Activated CD8-positive, alpha-beta T cell treated with anti-CD3 and anti-CD28 coated beads for 36 hours (primary cell): ENCODE results near the gene ASB18. TPM values are rescaled to one million over a fixed set of nuclear protein-coding genes. Genes with fewer than 3 reads are reported as not detected.

Experiments used
- ATAC-seq: fragments of 200-7000 bp; cut with Tn5 transposase; one replicate; pipeline ENCODE4 v1.10.0; 2021; ENCODE audit warnings: mild to moderate bottlenecking, moderate library complexity
- CTCF ChIA-PET: fragments of 350-600 bp; sonication (Branson Sonifier 250); formaldehyde crosslinking; loops from one replicate; lab custom pipeline; 2021; ENCODE audit warnings: antibody characterized with exemption; lab: Charles Lee
- POLR2A ChIA-PET: fragments of 350-600 bp; sonication (Branson Sonifier 250); formaldehyde crosslinking; loops from one replicate; lab custom pipeline; 2021; ENCODE audit warnings: antibody characterized with exemption; lab: Charles Lee
- DNase-seq: peaks from one replicate; pipeline ENCODE4 v3.0.0-alpha.2; 2020
- H3K27ac Mint-ChIP-seq: one replicate; pipeline ENCODE4 v1.8.0; 2021; ENCODE audit warnings: mild to moderate bottlenecking, mixed read lengths
- H3K27me3 Mint-ChIP-seq: one replicate; pipeline ENCODE4 v1.8.0; 2021; ENCODE audit warnings: mixed read lengths
- H3K36me3 Mint-ChIP-seq: one replicate; pipeline ENCODE4 v1.8.0; 2021; ENCODE audit warnings: low read depth, mixed read lengths
- H3K4me1 Mint-ChIP-seq: one replicate; pipeline ENCODE4 v1.8.0; 2021; ENCODE audit warnings: low read depth, mixed read lengths
- H3K4me3 Mint-ChIP-seq: one replicate; pipeline ENCODE4 v1.8.0; 2021; ENCODE audit warnings: mild to moderate bottlenecking, moderate library complexity, mixed read lengths
- H3K9me3 Mint-ChIP-seq: one replicate; pipeline ENCODE4 v1.8.0; 2021; ENCODE audit warnings: mixed read lengths
- intact Hi-C: fragments of 100-400 bp; cut with micrococcal nuclease; formaldehyde crosslinking; loops from one replicate; pipeline ENCODE4 v1.10.0; 2022
- total RNA-seq, 2 experiments: library from RNA; stranded (reverse); gene quantifications; one replicate each; pipeline ENCODE4 v1.2.3, GENCODE V29; 2021
- TF ChIP-seq, protein P1 (sequence below): fragments of 200-600 bp; IDR thresholded peaks from one replicate; pipeline ENCODE4 v1.8.0; 2022; ENCODE audit warnings: antibody characterized with exemption, mild to moderate bottlenecking

ASB18 gene
- total RNA-seq, 2 experiments from 2014 or later, result not detected

DNA sequence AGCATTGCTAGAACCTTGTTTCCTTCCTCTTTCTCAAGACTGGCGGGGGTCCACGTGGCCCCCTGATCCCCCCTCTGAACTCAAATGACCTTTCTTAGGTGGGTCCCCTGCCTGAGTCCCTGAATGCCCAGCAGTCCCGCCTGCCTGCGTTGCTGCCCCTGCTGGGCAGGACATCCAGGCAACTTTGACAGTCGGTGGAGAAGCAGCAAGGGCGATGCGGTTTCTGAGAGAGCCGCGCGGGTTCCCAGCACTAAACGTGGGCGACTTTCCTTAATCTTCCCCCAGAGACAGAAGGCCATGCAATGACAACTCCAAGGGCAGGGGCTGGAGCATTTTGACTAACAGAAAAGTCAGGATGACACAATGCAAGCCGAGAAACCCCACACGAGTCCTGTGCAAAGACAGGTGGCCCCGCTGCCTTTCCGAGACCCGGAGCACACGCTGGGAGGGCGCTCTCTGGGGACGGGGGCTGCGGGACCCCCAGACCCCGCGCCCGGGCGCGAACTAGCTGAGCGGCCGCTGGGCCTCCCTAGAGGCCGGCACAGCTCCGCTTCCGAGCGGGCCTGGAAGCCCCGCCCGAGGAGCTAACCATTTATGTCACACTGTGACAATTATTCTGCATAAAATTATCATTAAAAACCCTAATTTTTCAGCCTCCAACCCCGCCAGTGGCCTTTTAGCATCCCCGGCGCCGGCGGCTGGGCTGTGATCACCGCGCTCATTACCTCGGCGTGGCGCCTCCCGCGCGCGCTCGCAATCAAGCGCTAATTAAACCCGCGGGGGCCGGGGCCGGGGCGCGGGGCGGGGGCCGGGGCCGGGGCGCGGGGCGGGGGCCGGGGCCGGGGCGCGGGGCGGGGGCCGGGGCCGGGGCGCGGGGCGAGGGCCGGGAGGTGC is 27.4 kb downstream of the ASB18 start:
- Mint-ChIP-seq H3K27ac (no peak overlapping the region), H3K4me3 (no peak overlapping the region), H3K36me3 (peaks cover 2% of the 10 kb centered on the region), H3K9me3 (no peaks in the 10 kb centered on the region), H3K4me1 (peaks cover 2% of the 10 kb centered on the region), H3K27me3 (peaks cover 40% of the 10 kb centered on the region)
- DNase-seq (no peak), ATAC-seq (no peak)
- TF ChIP-seq, protein P1, sequence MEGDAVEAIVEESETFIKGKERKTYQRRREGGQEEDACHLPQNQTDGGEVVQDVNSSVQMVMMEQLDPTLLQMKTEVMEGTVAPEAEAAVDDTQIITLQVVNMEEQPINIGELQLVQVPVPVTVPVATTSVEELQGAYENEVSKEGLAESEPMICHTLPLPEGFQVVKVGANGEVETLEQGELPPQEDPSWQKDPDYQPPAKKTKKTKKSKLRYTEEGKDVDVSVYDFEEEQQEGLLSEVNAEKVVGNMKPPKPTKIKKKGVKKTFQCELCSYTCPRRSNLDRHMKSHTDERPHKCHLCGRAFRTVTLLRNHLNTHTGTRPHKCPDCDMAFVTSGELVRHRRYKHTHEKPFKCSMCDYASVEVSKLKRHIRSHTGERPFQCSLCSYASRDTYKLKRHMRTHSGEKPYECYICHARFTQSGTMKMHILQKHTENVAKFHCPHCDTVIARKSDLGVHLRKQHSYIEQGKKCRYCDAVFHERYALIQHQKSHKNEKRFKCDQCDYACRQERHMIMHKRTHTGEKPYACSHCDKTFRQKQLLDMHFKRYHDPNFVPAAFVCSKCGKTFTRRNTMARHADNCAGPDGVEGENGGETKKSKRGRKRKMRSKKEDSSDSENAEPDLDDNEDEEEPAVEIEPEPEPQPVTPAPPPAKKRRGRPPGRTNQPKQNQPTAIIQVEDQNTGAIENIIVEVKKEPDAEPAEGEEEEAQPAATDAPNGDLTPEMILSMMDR, result no peak
- POLR2A ChIA-PET, result no interaction called here
- CTCF ChIA-PET, result no interaction called here
- intact Hi-C loops, result no loop called here

DNA sequence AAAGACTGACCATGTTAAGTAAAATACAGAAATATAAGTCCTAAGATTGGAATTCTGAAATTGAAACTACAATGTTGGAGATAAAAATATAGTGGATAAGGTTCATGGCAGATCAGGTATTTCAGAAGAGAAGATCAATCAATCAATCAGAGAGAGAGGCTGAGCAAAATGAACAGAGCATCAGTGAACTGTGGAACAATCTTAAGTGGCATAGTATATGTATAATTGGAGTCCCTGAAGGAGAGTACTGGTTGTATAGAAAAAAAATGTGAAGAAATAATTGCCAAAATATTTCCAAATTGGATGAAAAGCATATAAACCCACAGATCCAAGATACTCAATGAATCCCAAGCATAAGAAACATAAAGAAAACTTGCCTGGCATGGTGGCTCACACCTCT is 35.0 kb downstream of the ASB18 start:
- TF ChIP-seq, protein P1, result no peak
- no peak overlapping the region for H3K27ac Mint-ChIP-seq
- H3K4me3 Mint-ChIP-seq, result no peak overlapping the region
- no peak for DNase-seq
- ATAC-seq, result no peak
- no peaks in the 10 kb centered on the region for H3K4me1 Mint-ChIP-seq
- H3K36me3 Mint-ChIP-seq, result no peaks in the 10 kb centered on the region
- CTCF ChIA-PET, result no interaction called here
- H3K27me3 Mint-ChIP-seq, result peaks cover 6% of the 10 kb centered on the region
- peaks cover 15% of the 10 kb centered on the region for H3K9me3 Mint-ChIP-seq
- POLR2A ChIA-PET, result no interaction called here
- intact Hi-C loops, result no loop called here

DNA sequence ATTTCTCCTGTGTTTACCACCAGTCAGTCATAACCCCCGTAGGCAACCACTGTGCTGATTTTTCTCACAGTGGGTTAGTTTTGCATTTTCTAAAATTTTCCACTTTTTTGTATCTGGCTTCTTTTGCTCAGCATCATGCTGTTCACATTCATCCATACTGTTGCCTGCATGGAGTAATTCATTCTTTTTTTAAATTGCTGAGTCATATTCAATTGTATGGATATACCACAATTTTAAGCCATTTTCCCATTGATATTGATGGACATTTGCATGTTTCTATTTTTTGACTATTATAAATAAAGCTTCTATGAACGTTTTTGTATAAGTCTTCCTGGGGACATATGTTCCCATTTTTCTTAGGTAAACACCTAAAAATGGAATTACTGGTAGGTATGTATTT is 40.5 kb downstream of the ASB18 start:
- intact Hi-C loops, result no loop called here
- DNase-seq (no peak), ATAC-seq (no peak)
- ChIA-PET CTCF (no interaction called here), POLR2A (no interaction called here)
- TF ChIP-seq, protein P1, result no peak
- H3K4me1 Mint-ChIP-seq, result no peaks in the 10 kb centered on the region
- no peak overlapping the region for H3K4me3 Mint-ChIP-seq
- H3K27me3 Mint-ChIP-seq, result no peaks in the 10 kb centered on the region
- peaks cover 10% of the 10 kb centered on the region for H3K9me3 Mint-ChIP-seq
- no peaks in the 10 kb centered on the region for H3K36me3 Mint-ChIP-seq
- no peak overlapping the region for H3K27ac Mint-ChIP-seq

DNA sequence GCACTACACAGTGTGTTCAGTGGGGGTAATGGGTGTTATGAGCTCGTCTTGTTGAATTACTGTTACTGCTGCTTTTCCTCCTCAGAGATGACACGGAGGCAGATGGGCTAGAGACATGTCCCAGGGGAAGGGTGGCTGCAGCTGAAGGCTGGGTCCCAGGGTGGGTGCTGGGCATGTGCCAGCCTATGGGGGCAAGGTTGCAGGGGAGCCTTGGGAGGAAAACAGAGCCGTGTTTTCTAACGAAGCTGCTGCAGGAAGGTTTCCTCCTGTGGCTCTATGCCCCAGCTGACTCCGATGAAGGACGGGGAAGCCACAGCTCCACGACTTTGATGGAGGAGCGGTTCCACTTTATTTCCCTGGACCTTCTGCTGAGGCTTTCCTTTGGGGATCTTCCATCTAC is 42.4 kb downstream of the ASB18 start:
- Mint-ChIP-seq H3K9me3 (peaks cover 6% of the 10 kb centered on the region), H3K27ac (no peak overlapping the region), H3K4me1 (no peaks in the 10 kb centered on the region), H3K36me3 (no peaks in the 10 kb centered on the region), H3K4me3 (no peak overlapping the region), H3K27me3 (peaks cover 2% of the 10 kb centered on the region)
- intact Hi-C loops, result no loop called here
- ChIA-PET POLR2A (interaction anchor here (0.6 kb wide), 1 partner anchor 592 kb away, joined by 4 read pairs; no protein-coding TSS in a partner anchor), CTCF (interaction anchor here (0.8 kb wide), 1 partner anchor 41 kb away, joined by 3 read pairs; no protein-coding TSS in a partner anchor)
- no peak for DNase-seq
- ATAC-seq, result no peak
- TF ChIP-seq, protein P1, result no peak

DNA sequence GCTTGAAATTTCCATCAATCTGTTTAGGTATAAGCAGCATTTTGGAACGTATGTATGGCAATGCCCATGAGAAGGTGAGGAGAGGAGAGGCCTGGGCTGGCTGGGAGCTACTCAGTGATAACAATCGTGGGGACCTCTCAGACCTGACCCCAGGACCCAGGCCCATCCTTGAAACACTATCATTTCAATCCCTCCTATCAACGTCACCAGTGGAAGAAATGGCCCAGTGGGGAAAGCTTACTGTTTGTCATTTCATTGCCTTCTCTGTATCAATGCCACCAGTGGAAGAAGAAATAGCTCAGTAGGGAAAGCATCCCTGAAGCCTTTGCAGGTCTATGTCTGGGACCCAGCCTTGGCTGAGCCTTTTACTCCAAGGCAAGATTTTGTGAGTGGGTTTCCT is 44.8 kb downstream of the ASB18 start:
- H3K36me3 Mint-ChIP-seq, result no peaks in the 10 kb centered on the region
- no peaks in the 10 kb centered on the region for H3K4me1 Mint-ChIP-seq
- peaks cover 6% of the 10 kb centered on the region for H3K9me3 Mint-ChIP-seq
- TF ChIP-seq, protein P1, result no peak
- no peak overlapping the region for H3K4me3 Mint-ChIP-seq
- no peak overlapping the region for H3K27ac Mint-ChIP-seq
- CTCF ChIA-PET, result no interaction called here
- POLR2A ChIA-PET, result no interaction called here
- no peak for ATAC-seq
- intact Hi-C loops, result no loop called here
- peaks cover 8% of the 10 kb centered on the region for H3K27me3 Mint-ChIP-seq
- DNase-seq, result no peak
